H9 (cell line): ENCODE results near the gene RADIL. TPM values are rescaled to one million over a fixed set of nuclear protein-coding genes. Genes with fewer than 3 reads are reported as not detected.

Experiments
- DNase-seq: peaks from one replicate; pipeline ENCODE4 v3.0.0-alpha.2; 2017
- H2AFZ ChIP-seq: one replicate; pipeline ENCODE4 v1.6.1; 2013; ENCODE audit warnings: mild to moderate bottlenecking, low read length, control low read depth, moderate library complexity
- H2AK5ac ChIP-seq: 2 replicates; pipeline ENCODE4 v1.6.1; 2013; ENCODE audit warnings: low read length, control low read depth, mixed read lengths; ENCODE audit not compliant: insufficient read length
- H2BK120ac ChIP-seq: one replicate; pipeline ENCODE4 v1.6.1; 2013; ENCODE audit warnings: low read depth, mild to moderate bottlenecking, low read length, control low read depth, inconsistent platforms; ENCODE audit not compliant: poor library complexity, severe bottlenecking
- H2BK12ac ChIP-seq: 2 replicates; pipeline ENCODE4 v1.6.1; 2013; ENCODE audit warnings: low read length, control low read depth, mixed read lengths, low read depth; ENCODE audit not compliant: insufficient read length
- H2BK15ac ChIP-seq: 2 replicates; pipeline ENCODE4 v1.6.1; 2013; ENCODE audit warnings: low read depth, low read length, control low read depth
- H2BK20ac ChIP-seq: one replicate; pipeline ENCODE4 v1.6.1; 2013; ENCODE audit warnings: low read depth, mild to moderate bottlenecking, low read length, control low read depth, inconsistent platforms; ENCODE audit not compliant: poor library complexity, severe bottlenecking
- H2BK5ac ChIP-seq: 2 replicates; pipeline ENCODE4 v1.6.1; 2013; ENCODE audit warnings: low read length, control low read depth, mixed read lengths; ENCODE audit not compliant: insufficient read length
- H3K14ac ChIP-seq: 2 replicates; pipeline ENCODE4 v1.6.1; 2013; ENCODE audit warnings: low read length, control low read depth; ENCODE audit not compliant: insufficient read depth
- H3K18ac ChIP-seq: 2 replicates; pipeline ENCODE4 v1.6.1; 2013; ENCODE audit warnings: low read depth, mild to moderate bottlenecking, mixed read lengths, low read length, control low read depth; ENCODE audit not compliant: insufficient read length
- H3K23ac ChIP-seq: 2 replicates; pipeline ENCODE4 v1.6.1; 2013; ENCODE audit warnings: low read length, control low read depth, mixed read lengths, low read depth; ENCODE audit not compliant: insufficient read length
- H3K23me2 ChIP-seq: 2 replicates; pipeline ENCODE4 v1.6.1; 2013; ENCODE audit warnings: low read depth, mild to moderate bottlenecking, mixed read lengths, low read length, control low read depth; ENCODE audit not compliant: insufficient read length, poor library complexity, severe bottlenecking
- H3K27ac ChIP-seq: 2 replicates; pipeline ENCODE4 v1.5.1; 2013; ENCODE audit warnings: low read length, control low read depth, mixed read lengths, low read depth; ENCODE audit not compliant: insufficient read length
- H3K27me3 ChIP-seq: 2 replicates; pipeline ENCODE4 v1.6.1; 2013; ENCODE audit warnings: low read length, control low read depth, inconsistent platforms; ENCODE audit not compliant: insufficient read depth
- H3K4ac ChIP-seq: 2 replicates; pipeline ENCODE4 v1.6.1; 2013; ENCODE audit warnings: low read depth, mild to moderate bottlenecking, control low read depth, inconsistent platforms, low read length, moderate library complexity
- H3K4me1 ChIP-seq: 2 replicates; pipeline ENCODE4 v1.6.1; 2013; ENCODE audit warnings: low read length, control low read depth, inconsistent platforms; ENCODE audit not compliant: insufficient read depth
- H3K4me2 ChIP-seq: 2 replicates; pipeline ENCODE4 v1.6.1; 2013; ENCODE audit warnings: low read length, control low read depth, mixed read lengths; ENCODE audit not compliant: insufficient read length, insufficient read depth
- H3K56ac ChIP-seq: 2 replicates; pipeline ENCODE4 v1.6.1; 2013; ENCODE audit warnings: low read depth, mild to moderate bottlenecking, mixed read lengths, low read length, control low read depth; ENCODE audit not compliant: insufficient read length
- H3K79me1 ChIP-seq: 2 replicates; pipeline ENCODE4 v1.6.1; 2013; ENCODE audit warnings: low read depth, mild to moderate bottlenecking, moderate library complexity, low read length, control low read depth, inconsistent platforms; ENCODE audit not compliant: insufficient read depth, poor library complexity, severe bottlenecking
- H3K79me2 ChIP-seq: 2 replicates; pipeline ENCODE4 v1.6.1; 2013; ENCODE audit warnings: low read length, control low read depth, inconsistent platforms; ENCODE audit not compliant: insufficient read depth
- H3K9ac ChIP-seq: 2 replicates; pipeline ENCODE4 v1.6.1; 2013; ENCODE audit warnings: low read length, control low read depth, mixed read lengths; ENCODE audit not compliant: insufficient read length; ENCODE audit errors: extremely low read depth
- H3K9me3 ChIP-seq: one replicate; pipeline ENCODE4 v1.6.1; 2013; ENCODE audit warnings: low read depth, low read length, inconsistent platforms; ENCODE audit not compliant: control insufficient read depth
- H3T11ph ChIP-seq: one replicate; pipeline ENCODE4 v1.6.1; 2013; ENCODE audit warnings: mild to moderate bottlenecking, low read length, control low read depth, inconsistent platforms
- H4K20me1 ChIP-seq: one replicate; pipeline ENCODE4 v1.6.1; 2013; ENCODE audit not compliant: control insufficient read depth, insufficient read length, insufficient read depth
- H4K5ac ChIP-seq: 2 replicates; pipeline ENCODE4 v1.6.1; 2013; ENCODE audit warnings: low read depth, mild to moderate bottlenecking, mixed read lengths, low read length, control low read depth; ENCODE audit not compliant: insufficient read length
- H4K8ac ChIP-seq: replicated peaks from 2 replicates; pipeline ENCODE4 v1.6.1; 2013; ENCODE audit warnings: low read length, control low read depth, mixed read lengths, low read depth; ENCODE audit not compliant: insufficient read length
- H4K91ac ChIP-seq: 2 replicates; pipeline ENCODE4 v1.6.1; 2013; ENCODE audit warnings: low read depth, mild to moderate bottlenecking, moderate library complexity, mixed read lengths, low read length, control low read depth; ENCODE audit not compliant: insufficient read length
- H3K27ac Mint-ChIP-seq, 3 experiments: 2 replicates in 2 of 3; 3 replicates in 1 of 3; pipeline ENCODE4 v1.8.0; 2020 to 2021; ENCODE audit warnings: mixed read lengths in 3 of 3, mild to moderate bottlenecking in 1 of 3, moderate library complexity in 1 of 3
- H3K27me3 Mint-ChIP-seq: 2 replicates; pipeline ENCODE4 v1.8.0; 2021; ENCODE audit warnings: low read depth, mild to moderate bottlenecking, moderate library complexity, mixed read lengths
- H3K36me3 Mint-ChIP-seq, 3 experiments: 2 replicates in 2 of 3; 3 replicates in 1 of 3; pipeline ENCODE4 v1.8.0; 2020 to 2021; ENCODE audit warnings: low read depth in 3 of 3, mixed read lengths in 3 of 3; ENCODE audit not compliant: insufficient read depth in 1 of 3
- H3K4me1 Mint-ChIP-seq, 2 experiments: 2 replicates each; pipeline ENCODE4 v1.8.0; 2020; ENCODE audit warnings: mixed read lengths in 2 of 2
- H3K4me3 Mint-ChIP-seq, 2 experiments: 2 replicates in 1 of 2; 3 replicates in 1 of 2; pipeline ENCODE4 v1.8.0; 2020 to 2021; ENCODE audit warnings: mild to moderate bottlenecking in 2 of 2, mixed read lengths in 2 of 2, moderate library complexity in 1 of 2
- H3K9me3 Mint-ChIP-seq, 2 experiments: 2 replicates in 1 of 2; 3 replicates in 1 of 2; pipeline ENCODE4 v1.8.0; 2020; ENCODE audit warnings: mild to moderate bottlenecking in 2 of 2, mixed read lengths in 2 of 2, moderate library complexity in 1 of 2
- whole genome bisulfite sequencing: extraction: QIAGEN DNeasy Blood & Tissue Kit; methylation state at CpG from one replicate; pipeline ENCODE4 v1.1.7; 2013; ENCODE audit warnings: missing lambda C conversion rate, low lambda C conversion rate, mixed read lengths; ENCODE audit not compliant: insufficient read length; ENCODE audit errors: extremely low coverage; 5-methylcytosine and 5-hydroxymethylcytosine counted together
- total RNA-seq: library from RNA; stranded (reverse); gene quantifications from 2 replicates; pipeline ENCODE4 v1.2.1, GENCODE V29; 2021
- TF ChIP-seq, protein P1 (sequence below): fragments of 200-600 bp; sonication (generic); conservative IDR thresholded peaks from 3 replicates; pipeline ENCODE4 v1.8.0; 2021; ENCODE audit warnings: antibody characterized with exemption, mild to moderate bottlenecking

RADIL gene
- total RNA-seq, 1 experiment from 2014 or later: 4.7 TPM

DNA sequence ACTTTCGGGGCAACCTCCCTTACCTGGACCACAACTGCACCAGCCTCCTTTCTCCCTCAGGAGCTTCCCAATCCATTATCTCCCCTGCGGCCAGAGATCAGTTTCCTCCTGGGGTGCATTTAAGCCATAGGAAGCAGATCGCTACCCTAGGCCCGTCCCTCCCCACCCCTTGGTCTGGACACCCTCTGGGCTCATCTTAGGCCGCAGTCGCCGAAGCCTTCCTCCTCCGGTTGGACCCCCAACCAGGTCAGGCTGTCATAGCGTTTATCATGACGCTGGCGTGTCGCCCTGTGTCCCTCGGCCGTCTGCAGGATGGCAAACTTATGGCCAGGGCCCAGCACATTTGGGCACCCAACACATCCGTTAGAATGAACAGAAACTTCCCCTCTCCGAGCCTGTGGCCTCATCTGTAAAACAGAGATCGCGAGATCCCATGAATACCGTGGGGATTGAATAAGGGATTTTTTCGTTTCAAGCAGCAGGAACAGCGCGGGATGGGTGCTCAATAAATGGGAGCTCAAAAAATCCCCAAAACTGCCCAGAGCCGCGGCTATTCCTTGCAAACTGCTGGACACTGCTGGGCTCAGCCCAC, 108.8 kb downstream of the RADIL start:
- H2BK12ac ChIP-seq: no peak overlapping the region
- no peaks in the 10 kb centered on the region for H4K20me1 ChIP-seq
- no peaks in the 10 kb centered on the region; the same call in 1 of the 2 replicates for H3K79me2 ChIP-seq
- H2BK5ac ChIP-seq: peak overlapping the region; percentile 35
- no peak overlapping the region for H3K56ac ChIP-seq
- no peaks in the 10 kb centered on the region for H3K27me3 ChIP-seq
- H3K14ac ChIP-seq: 0 out of 2 replicates have a peak overlapping the region, but pooled peaks have one; percentile 42
- peaks cover 0 to 18% (median 0%) of the 10 kb centered on the region in 3 experiments; a peak in 3 of 7 replicates for H3K36me3 Mint-ChIP-seq
- H3T11ph ChIP-seq: no peak overlapping the region
- no peak overlapping the region for H2BK20ac ChIP-seq
- H3K4me1 ChIP-seq: no peaks in the 10 kb centered on the region
- no peaks in the 10 kb centered on the region for H3K9me3 ChIP-seq
- TF ChIP-seq, protein P1, sequence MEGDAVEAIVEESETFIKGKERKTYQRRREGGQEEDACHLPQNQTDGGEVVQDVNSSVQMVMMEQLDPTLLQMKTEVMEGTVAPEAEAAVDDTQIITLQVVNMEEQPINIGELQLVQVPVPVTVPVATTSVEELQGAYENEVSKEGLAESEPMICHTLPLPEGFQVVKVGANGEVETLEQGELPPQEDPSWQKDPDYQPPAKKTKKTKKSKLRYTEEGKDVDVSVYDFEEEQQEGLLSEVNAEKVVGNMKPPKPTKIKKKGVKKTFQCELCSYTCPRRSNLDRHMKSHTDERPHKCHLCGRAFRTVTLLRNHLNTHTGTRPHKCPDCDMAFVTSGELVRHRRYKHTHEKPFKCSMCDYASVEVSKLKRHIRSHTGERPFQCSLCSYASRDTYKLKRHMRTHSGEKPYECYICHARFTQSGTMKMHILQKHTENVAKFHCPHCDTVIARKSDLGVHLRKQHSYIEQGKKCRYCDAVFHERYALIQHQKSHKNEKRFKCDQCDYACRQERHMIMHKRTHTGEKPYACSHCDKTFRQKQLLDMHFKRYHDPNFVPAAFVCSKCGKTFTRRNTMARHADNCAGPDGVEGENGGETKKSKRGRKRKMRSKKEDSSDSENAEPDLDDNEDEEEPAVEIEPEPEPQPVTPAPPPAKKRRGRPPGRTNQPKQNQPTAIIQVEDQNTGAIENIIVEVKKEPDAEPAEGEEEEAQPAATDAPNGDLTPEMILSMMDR: no peak
- no peak for DNase-seq
- peaks cover 12 to 15% of the 10 kb centered on the region in 2 experiments for H3K4me1 Mint-ChIP-seq
- H2AK5ac ChIP-seq: no peak overlapping the region
- no peak overlapping the region for H3K4ac ChIP-seq
- no peak overlapping the region for H3K27ac ChIP-seq
- peaks cover 3% of the 10 kb centered on the region for H3K79me1 ChIP-seq
- H2BK120ac ChIP-seq: no peak overlapping the region
- H3K27me3 Mint-ChIP-seq: peaks cover 3% of the 10 kb centered on the region; the same call in 1 of the 2 replicates
- H4K5ac ChIP-seq: peak overlapping the region; percentile 10
- no peak overlapping the region for H4K8ac ChIP-seq
- H3K27ac Mint-ChIP-seq: peak overlapping the region; percentile 85 to 94 (median 93); a peak in 4 of 7 replicates
- no peak overlapping the region for H3K23ac ChIP-seq
- no CpG with 5 or more reads among the region's 24 CpGs for WGBS
- peak overlapping the region; percentile 85 for H3K4me2 ChIP-seq
- no peak overlapping the region for H2BK15ac ChIP-seq
- no peaks in the 10 kb centered on the region for H3K9me3 Mint-ChIP-seq
- peak overlapping the region; percentile 32 for H3K18ac ChIP-seq
- H3K23me2 ChIP-seq: peaks cover 15% of the 10 kb centered on the region
- no peak overlapping the region for H2AFZ ChIP-seq
- peak overlapping the region; percentile 59 for H3K9ac ChIP-seq
- peak overlapping the region; percentile 44 for H4K91ac ChIP-seq
- H3K4me3 Mint-ChIP-seq: peak overlapping the region; percentile 97 to 99
